ENCODE measurements around the gene CLDND1.

The CLDND1 gene

GRCh38 chr3:98504539-98504938 lies 18.2 kb downstream of the CLDND1 start:
- TF ChIP-seq, protein P1, sequence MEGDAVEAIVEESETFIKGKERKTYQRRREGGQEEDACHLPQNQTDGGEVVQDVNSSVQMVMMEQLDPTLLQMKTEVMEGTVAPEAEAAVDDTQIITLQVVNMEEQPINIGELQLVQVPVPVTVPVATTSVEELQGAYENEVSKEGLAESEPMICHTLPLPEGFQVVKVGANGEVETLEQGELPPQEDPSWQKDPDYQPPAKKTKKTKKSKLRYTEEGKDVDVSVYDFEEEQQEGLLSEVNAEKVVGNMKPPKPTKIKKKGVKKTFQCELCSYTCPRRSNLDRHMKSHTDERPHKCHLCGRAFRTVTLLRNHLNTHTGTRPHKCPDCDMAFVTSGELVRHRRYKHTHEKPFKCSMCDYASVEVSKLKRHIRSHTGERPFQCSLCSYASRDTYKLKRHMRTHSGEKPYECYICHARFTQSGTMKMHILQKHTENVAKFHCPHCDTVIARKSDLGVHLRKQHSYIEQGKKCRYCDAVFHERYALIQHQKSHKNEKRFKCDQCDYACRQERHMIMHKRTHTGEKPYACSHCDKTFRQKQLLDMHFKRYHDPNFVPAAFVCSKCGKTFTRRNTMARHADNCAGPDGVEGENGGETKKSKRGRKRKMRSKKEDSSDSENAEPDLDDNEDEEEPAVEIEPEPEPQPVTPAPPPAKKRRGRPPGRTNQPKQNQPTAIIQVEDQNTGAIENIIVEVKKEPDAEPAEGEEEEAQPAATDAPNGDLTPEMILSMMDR (IDR thresholded peaks at IDR 0.05; ENCODE audit: low read depth, low read length, missing control alignments), result no peak
- DNase-seq (ENCODE audit: low read depth), result no peak
- in situ Hi-C loops (cut with HindIII; ENCODE audit: low sequenced_read_pairs), result no loop called here
- no peak overlapping the region for H3K4me3 ChIP-seq (ENCODE audit: low read depth, low read length)

GRCh38 chr3:98501863-98502576 lies 20.7 kb downstream of the CLDND1 start:
- in situ Hi-C loops (cut with HindIII; ENCODE audit: low sequenced_read_pairs), result no loop called here

GRCh38 chr3:98501270-98501669 lies 21.4 kb downstream of the CLDND1 start:
- H3K4me3 ChIP-seq (ENCODE audit: low read depth, low read length), result no peak overlapping the region
- in situ Hi-C loops (cut with HindIII; ENCODE audit: low sequenced_read_pairs), result no loop called here
- TF ChIP-seq, protein P1 (IDR thresholded peaks at IDR 0.05; ENCODE audit: low read depth, low read length, missing control alignments), result no peak
- DNase-seq (ENCODE audit: low read depth), result no peak

More at GRCh38 chr3:98501863-98502576, 20.7 kb downstream of the CLDND1 start:
- TF ChIP-seq, protein P1 (IDR thresholded peaks at IDR 0.05; ENCODE audit: low read depth, low read length, missing control alignments), result no peak
- DNase-seq (ENCODE audit: low read depth), result no peak
- H3K4me3 ChIP-seq (ENCODE audit: low read depth, low read length), result no peak overlapping the region

DNA sequence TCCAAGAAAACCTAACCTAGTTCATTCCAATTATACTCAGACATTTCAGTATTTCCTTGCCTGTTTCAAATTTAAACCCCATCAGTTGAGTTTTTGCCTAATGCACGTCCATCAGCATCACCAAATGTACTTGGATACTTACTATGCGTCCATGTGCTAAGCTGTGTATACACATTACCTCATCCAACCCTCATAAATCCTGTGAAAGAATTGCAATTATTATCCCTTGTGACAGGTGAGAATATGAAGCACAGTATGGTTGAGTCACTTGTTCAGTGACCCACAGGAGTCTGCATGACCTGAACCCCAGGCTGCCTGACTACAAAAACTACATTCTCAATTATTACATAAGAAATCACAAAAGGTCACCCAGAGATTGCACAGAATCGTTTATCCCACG lies 22.7 kb downstream of the CLDND1 start:
- no peak for DNase-seq (ENCODE audit: low read depth)
- in situ Hi-C loops (cut with HindIII; ENCODE audit: low sequenced_read_pairs), result no loop called here
- TF ChIP-seq, protein P1 (IDR thresholded peaks at IDR 0.05; ENCODE audit: low read depth, low read length, missing control alignments), result no peak
- no peak overlapping the region for H3K4me3 ChIP-seq (ENCODE audit: low read depth, low read length)

GRCh38 chr3:98497381-98497780 lies 25.3 kb downstream of the CLDND1 start, which contains the start of gene OR5K2:
Gene OR5K2, plus strand, starts transcription at chr3:98497681. Its CDS starts 0 bp downstream, at chr3:98497681.
- no peak within 1 kb of the TSS for H3K4me3 ChIP-seq (ENCODE audit: low read depth, low read length)
- TF ChIP-seq, protein P1 (IDR thresholded peaks at IDR 0.05; ENCODE audit: low read depth, low read length, missing control alignments), result no peak
- in situ Hi-C loops (cut with HindIII; ENCODE audit: low sequenced_read_pairs), result no loop called here
- DNase-seq (ENCODE audit: low read depth), result no peak

- TF ChIP-seq, protein P1 (IDR thresholded peaks at IDR 0.05; ENCODE audit: low read depth, low read length, missing control alignments), result no peak
- no peak overlapping the region for H3K4me3 ChIP-seq (ENCODE audit: low read depth, low read length)
- in situ Hi-C loops (cut with HindIII; ENCODE audit: low sequenced_read_pairs), result no loop called here
- no peak for DNase-seq (ENCODE audit: low read depth)
These were observed 39.1 kb downstream of the CLDND1 start for GRCh38 chr3:98483626-98484025.

Measured in astrocyte of the cerebellum (primary cell).